H1 (cell line): ENCODE measurements around the gene PATJ. TPM values are rescaled to one million over a fixed set of nuclear protein-coding genes. Genes with fewer than 3 reads are reported as not detected.

Experiments used
- HDAC2 ChIP-seq, 2 experiments: fragments of 300-600 bp in 1 of 2; sonication (generic) in 1 of 2; IDR thresholded peaks; 2 replicates each; pipeline ENCODE4 v1.6.1; 2011 to 2012; ENCODE audit warnings: low read depth in 2 of 2, low read length in 2 of 2, mild to moderate bottlenecking in 2 of 2, moderate library complexity in 2 of 2, borderline replicate concordance in 1 of 2, inconsistent platforms in 1 of 2
- KDM4A ChIP-seq: IDR thresholded peaks from one replicate; pipeline ENCODE4 v1.7.1; 2012; ENCODE audit warnings: low read depth, mild to moderate bottlenecking, moderate library complexity, low read length, inconsistent platforms; ENCODE audit not compliant: severe bottlenecking
- SAP30 ChIP-seq: fragments of 300-600 bp; sonication (generic); IDR thresholded peaks from 2 replicates; pipeline ENCODE4 v1.7.1; 2012; ENCODE audit warnings: low read length, moderate library complexity, mild to moderate bottlenecking, inconsistent platforms; ENCODE audit not compliant: insufficient read depth, insufficient replicate concordance
- SIN3A ChIP-seq, 2 experiments: IDR thresholded peaks in 1 of 2; conservative IDR thresholded peaks in 1 of 2; 2 replicates each; pipeline ENCODE4 v1.6.1; 2011 to 2012; ENCODE audit warnings: low read length in 2 of 2, improper control_type of control experiment in 1 of 2, low read depth in 1 of 2, mild to moderate bottlenecking in 1 of 2
- ZNF274 ChIP-seq: IDR thresholded peaks from 2 replicates; pipeline ENCODE4 v1.7.0; 2012; ENCODE audit warnings: low read length, borderline replicate concordance; ENCODE audit errors: extremely low read depth
- polyA plus RNA-seq, 7 experiments: library from polyadenylated mRNA; depleted of rRNA in 3 of 7; stranded (reverse) in 5 of 7; unstranded in 2 of 7; fragments of >200 nt in 5 of 7; fragments of 200-250 nt in 2 of 7; gene quantifications; 1 replicate in 5 of 7; 2 replicates in 1 of 7; 4 replicates in 1 of 7; pipeline versions ENCODE4 v1.2.1 to v1.2.3, GENCODE V29; 2011 to 2013; ENCODE audit warnings: missing spikeins in 2 of 7, mixed read lengths in 2 of 7
- total RNA-seq: library from RNA; stranded (reverse); fragmentation: NEBNext Ultra II Directional; extraction: Animal tissue kit (Norgen Biotek cat#: 25700); gene quantifications from 2 replicates; pipeline ENCODE4 v1.2.1, GENCODE V29; 2021
- TF ChIP-seq, protein P1 (sequence below): fragments of 300-600 bp; sonication (generic); IDR thresholded peaks from 2 replicates; pipeline ENCODE4 v1.7.1; 2012; ENCODE audit warnings: low read length, moderate library complexity, mild to moderate bottlenecking, inconsistent platforms; ENCODE audit not compliant: insufficient replicate concordance

The PATJ gene
- total and polyA plus RNA-seq, 2 of the 8 experiments (the other 6 are each of a cell fraction or from before 2014, with no cell fraction given), result 8.2 to 55.6 TPM

DNA sequence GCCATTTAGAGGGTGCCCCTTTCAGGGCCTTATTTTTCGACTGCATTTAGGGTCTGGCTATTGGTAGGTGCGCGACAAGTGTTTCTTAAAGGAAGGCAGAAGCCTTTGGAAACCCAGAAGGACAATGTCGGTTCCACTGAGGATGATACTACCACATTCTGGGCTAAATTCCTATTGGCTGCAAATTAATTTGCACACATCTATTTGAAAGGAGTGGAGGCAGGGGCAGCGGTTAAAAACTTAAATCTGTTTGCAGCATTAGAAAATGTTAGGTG lies 1.1 kb downstream of the PATJ start (continued):
- TF ChIP-seq, protein P1, sequence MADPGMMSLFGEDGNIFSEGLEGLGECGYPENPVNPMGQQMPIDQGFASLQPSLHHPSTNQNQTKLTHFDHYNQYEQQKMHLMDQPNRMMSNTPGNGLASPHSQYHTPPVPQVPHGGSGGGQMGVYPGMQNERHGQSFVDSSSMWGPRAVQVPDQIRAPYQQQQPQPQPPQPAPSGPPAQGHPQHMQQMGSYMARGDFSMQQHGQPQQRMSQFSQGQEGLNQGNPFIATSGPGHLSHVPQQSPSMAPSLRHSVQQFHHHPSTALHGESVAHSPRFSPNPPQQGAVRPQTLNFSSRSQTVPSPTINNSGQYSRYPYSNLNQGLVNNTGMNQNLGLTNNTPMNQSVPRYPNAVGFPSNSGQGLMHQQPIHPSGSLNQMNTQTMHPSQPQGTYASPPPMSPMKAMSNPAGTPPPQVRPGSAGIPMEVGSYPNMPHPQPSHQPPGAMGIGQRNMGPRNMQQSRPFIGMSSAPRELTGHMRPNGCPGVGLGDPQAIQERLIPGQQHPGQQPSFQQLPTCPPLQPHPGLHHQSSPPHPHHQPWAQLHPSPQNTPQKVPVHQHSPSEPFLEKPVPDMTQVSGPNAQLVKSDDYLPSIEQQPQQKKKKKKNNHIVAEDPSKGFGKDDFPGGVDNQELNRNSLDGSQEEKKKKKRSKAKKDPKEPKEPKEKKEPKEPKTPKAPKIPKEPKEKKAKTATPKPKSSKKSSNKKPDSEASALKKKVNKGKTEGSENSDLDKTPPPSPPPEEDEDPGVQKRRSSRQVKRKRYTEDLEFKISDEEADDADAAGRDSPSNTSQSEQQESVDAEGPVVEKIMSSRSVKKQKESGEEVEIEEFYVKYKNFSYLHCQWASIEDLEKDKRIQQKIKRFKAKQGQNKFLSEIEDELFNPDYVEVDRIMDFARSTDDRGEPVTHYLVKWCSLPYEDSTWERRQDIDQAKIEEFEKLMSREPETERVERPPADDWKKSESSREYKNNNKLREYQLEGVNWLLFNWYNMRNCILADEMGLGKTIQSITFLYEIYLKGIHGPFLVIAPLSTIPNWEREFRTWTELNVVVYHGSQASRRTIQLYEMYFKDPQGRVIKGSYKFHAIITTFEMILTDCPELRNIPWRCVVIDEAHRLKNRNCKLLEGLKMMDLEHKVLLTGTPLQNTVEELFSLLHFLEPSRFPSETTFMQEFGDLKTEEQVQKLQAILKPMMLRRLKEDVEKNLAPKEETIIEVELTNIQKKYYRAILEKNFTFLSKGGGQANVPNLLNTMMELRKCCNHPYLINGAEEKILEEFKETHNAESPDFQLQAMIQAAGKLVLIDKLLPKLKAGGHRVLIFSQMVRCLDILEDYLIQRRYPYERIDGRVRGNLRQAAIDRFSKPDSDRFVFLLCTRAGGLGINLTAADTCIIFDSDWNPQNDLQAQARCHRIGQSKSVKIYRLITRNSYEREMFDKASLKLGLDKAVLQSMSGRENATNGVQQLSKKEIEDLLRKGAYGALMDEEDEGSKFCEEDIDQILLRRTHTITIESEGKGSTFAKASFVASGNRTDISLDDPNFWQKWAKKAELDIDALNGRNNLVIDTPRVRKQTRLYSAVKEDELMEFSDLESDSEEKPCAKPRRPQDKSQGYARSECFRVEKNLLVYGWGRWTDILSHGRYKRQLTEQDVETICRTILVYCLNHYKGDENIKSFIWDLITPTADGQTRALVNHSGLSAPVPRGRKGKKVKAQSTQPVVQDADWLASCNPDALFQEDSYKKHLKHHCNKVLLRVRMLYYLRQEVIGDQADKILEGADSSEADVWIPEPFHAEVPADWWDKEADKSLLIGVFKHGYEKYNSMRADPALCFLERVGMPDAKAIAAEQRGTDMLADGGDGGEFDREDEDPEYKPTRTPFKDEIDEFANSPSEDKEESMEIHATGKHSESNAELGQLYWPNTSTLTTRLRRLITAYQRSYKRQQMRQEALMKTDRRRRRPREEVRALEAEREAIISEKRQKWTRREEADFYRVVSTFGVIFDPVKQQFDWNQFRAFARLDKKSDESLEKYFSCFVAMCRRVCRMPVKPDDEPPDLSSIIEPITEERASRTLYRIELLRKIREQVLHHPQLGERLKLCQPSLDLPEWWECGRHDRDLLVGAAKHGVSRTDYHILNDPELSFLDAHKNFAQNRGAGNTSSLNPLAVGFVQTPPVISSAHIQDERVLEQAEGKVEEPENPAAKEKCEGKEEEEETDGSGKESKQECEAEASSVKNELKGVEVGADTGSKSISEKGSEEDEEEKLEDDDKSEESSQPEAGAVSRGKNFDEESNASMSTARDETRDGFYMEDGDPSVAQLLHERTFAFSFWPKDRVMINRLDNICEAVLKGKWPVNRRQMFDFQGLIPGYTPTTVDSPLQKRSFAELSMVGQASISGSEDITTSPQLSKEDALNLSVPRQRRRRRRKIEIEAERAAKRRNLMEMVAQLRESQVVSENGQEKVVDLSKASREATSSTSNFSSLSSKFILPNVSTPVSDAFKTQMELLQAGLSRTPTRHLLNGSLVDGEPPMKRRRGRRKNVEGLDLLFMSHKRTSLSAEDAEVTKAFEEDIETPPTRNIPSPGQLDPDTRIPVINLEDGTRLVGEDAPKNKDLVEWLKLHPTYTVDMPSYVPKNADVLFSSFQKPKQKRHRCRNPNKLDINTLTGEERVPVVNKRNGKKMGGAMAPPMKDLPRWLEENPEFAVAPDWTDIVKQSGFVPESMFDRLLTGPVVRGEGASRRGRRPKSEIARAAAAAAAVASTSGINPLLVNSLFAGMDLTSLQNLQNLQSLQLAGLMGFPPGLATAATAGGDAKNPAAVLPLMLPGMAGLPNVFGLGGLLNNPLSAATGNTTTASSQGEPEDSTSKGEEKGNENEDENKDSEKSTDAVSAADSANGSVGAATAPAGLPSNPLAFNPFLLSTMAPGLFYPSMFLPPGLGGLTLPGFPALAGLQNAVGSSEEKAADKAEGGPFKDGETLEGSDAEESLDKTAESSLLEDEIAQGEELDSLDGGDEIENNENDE, result no peak
- TF ChIP-seq HDAC2 (IDR thresholded peaks at IDR 0.05; ENCODE audit: borderline replicate concordance in 1 of 2, low read depth in 2 of 2, low read length in 2 of 2) (no peak), SIN3A (conservative IDR thresholded peaks at IDR 0.05 in 1 of 2, IDR thresholded peaks at IDR 0.05 in 1 of 2; ENCODE audit: low read depth in 1 of 2, low read length in 2 of 2) (no peak), ZNF274 (no peak), KDM4A (no peak), SAP30 (no peak)
